ENCODE data around the gene RPF1.
"Not testable (repeated sequence)": the region's sequence is repeated elsewhere in the genome, so short reads cannot be mapped to it uniquely, and the experiment has no call there.

The RPF1 gene

DNA sequence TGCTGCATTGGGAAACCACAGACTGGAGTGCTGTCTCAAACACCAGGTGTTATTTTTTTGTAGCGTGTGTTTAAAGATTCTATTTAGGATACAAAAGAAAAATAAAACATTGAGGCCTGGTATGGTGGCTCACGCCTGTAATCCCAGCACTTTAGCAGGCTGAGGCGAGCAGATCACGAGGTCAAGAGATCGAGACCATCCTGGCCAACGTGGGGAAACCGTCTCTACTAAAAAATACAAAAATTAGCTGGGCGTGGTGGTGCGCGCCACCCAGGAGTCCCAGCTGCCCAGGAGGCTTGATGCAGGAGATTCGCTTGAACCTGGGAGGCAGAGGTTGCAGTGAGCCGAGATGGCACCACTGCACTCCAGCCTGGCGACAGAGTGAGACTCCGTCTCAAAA lies 28.8 kb downstream of the RPF1 start:
- POLR2A ChIA-PET; H3K4me3 ChIP-seq (ENCODE audit: low read depth, low read length); H3K36me3 ChIP-seq (ENCODE audit: control insufficient read depth in 2 of 2, insufficient read depth in 1 of 2, low read length in 2 of 2); H3K27ac ChIP-seq (ENCODE audit: extremely low read depth, low read depth, low read length); H3K9me3 ChIP-seq (ENCODE audit: control insufficient read depth, insufficient read depth, low read depth, low read length); H3K4me1 ChIP-seq (ENCODE audit: control insufficient read depth, insufficient read depth, low read length): not testable (repeated sequence)
- CTCF ChIA-PET: interaction anchor here (1.1 kb wide), 1 partner anchor 216 kb away, joined by 3 read pairs; no protein-coding TSS in a partner anchor

DNA sequence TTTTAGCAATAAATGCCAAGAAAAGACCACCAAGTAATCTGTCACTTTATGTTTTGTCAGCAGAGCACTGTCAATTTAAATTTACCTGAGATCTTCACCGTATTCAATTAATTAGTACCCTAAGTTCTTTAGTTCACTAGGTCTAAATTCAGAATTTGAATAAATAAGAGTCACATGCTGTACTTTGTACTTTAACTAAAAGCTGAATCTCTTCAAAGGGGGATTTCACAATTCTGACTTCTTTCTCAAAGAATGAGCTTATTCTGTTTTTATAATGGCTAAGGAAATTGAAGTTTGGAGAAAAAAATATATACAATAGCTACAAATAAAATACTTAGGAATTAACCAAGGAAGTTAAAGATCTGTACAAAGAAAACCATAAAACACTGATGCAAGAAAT lies 29.4 kb downstream of the RPF1 start:
- Histone ChIP-seq H3K9me3 (ENCODE audit: control insufficient read depth, insufficient read depth, low read depth, low read length) (no peaks in the 10 kb centered on the region), H3K27ac (ENCODE audit: extremely low read depth, low read depth, low read length) (no peak overlapping the region), H3K36me3 (ENCODE audit: control insufficient read depth in 2 of 2, insufficient read depth in 1 of 2, low read length in 2 of 2) (no peaks in the 10 kb centered on the region), H3K4me1 (ENCODE audit: control insufficient read depth, insufficient read depth, low read length) (peaks cover 1% of the 10 kb centered on the region; the same call in 1 of the 2 replicates), H3K4me3 (ENCODE audit: low read depth, low read length) (no peak overlapping the region)
- no peak for TF ChIP-seq ZNF280C (tag by site-specific recombination; IDR thresholded peaks at IDR 0.05)
- TF ChIP-seq KLF17 (tag by site-specific recombination; IDR thresholded peaks at IDR 0.05): no peak
- TF ChIP-seq ZXDB (tag by site-specific recombination; IDR thresholded peaks at IDR 0.05): no peak
- no peak for TF ChIP-seq MYNN (tag by site-specific recombination; IDR thresholded peaks at IDR 0.05; ENCODE audit: borderline replicate concordance)
- CTCF ChIA-PET: interaction anchor here (0.7 to 1.1 kb wide), 2 partner anchors 100 to 216 kb away, joined by 3 read pairs; no protein-coding TSS in a partner anchor
- POLR2A ChIA-PET: no interaction called here

GRCh38 chr1:84509029-84509428 lies 30.0 kb downstream of the RPF1 start:
- ChIA-PET CTCF (no interaction called here), POLR2A (no interaction called here)
- TF ChIP-seq ZBTB8A (tag by site-specific recombination; IDR thresholded peaks at IDR 0.05): no peak
- 0 out of 2 replicates have a peak, but pooled peaks have one; percentile 31 for TF ChIP-seq ZNF280D (tag by site-specific recombination; IDR thresholded peaks at IDR 0.05)
- TF ChIP-seq, protein P1, sequence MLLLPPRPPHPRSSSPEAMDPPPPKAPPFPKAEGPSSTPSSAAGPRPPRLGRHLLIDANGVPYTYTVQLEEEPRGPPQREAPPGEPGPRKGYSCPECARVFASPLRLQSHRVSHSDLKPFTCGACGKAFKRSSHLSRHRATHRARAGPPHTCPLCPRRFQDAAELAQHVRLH (tag by site-specific recombination; IDR thresholded peaks at IDR 0.05): peak; percentile 59; the same call in 1 of the 2 replicates
- TF ChIP-seq GLIS2 (tag by site-specific recombination; IDR thresholded peaks at IDR 0.05): no peak
- TF ChIP-seq ZNF776 (tag by site-specific recombination; IDR thresholded peaks at IDR 0.05; ENCODE audit: borderline replicate concordance): no peak
- TF ChIP-seq HOXA7 (CRISPR knock-in tag; IDR thresholded peaks at IDR 0.05; ENCODE audit: borderline replicate concordance): no peak
- no peak for TF ChIP-seq ZNF248 (tag by site-specific recombination; IDR thresholded peaks at IDR 0.05)
- Histone ChIP-seq H3K4me1 (ENCODE audit: control insufficient read depth, insufficient read depth, low read length) (no peaks in the 10 kb centered on the region), H3K9me3 (ENCODE audit: control insufficient read depth, insufficient read depth, low read depth, low read length) (no peaks in the 10 kb centered on the region), H3K27ac (ENCODE audit: extremely low read depth, low read depth, low read length) (no peak overlapping the region), H3K36me3 (ENCODE audit: control insufficient read depth in 2 of 2, insufficient read depth in 1 of 2, low read length in 2 of 2) (no peaks in the 10 kb centered on the region), H3K4me3 (ENCODE audit: low read depth, low read length) (no peak overlapping the region)

- no peaks in the 10 kb centered on the region for H3K9me3 ChIP-seq (ENCODE audit: control insufficient read depth, insufficient read depth, low read depth, low read length)
- no peaks in the 10 kb centered on the region for H3K36me3 ChIP-seq (ENCODE audit: control insufficient read depth in 2 of 2, insufficient read depth in 1 of 2, low read length in 2 of 2)
- H3K4me3 ChIP-seq (ENCODE audit: low read depth, low read length): no peak overlapping the region
- H3K4me1 ChIP-seq (ENCODE audit: control insufficient read depth, insufficient read depth, low read length): no peaks in the 10 kb centered on the region
- no peak overlapping the region for H3K27ac ChIP-seq (ENCODE audit: extremely low read depth, low read depth, low read length)
- ChIA-PET CTCF (no interaction called here), POLR2A (no interaction called here)
- TF ChIP-seq SP3 (tag by site-specific recombination; IDR thresholded peaks at IDR 0.05) (no peak), ZBTB26 (tag by site-specific recombination; optimal IDR thresholded peaks at IDR 0.05) (no peak), ZNF133 (tag by site-specific recombination; IDR thresholded peaks at IDR 0.05) (no peak), ZFP69B (tag by site-specific recombination; IDR thresholded peaks at IDR 0.05) (no peak), ZNF140 (tag by site-specific recombination; IDR thresholded peaks at IDR 0.05) (no peak), OVOL3 (tag by site-specific recombination; IDR thresholded peaks at IDR 0.05) (no peak), ZNF114 (tag by site-specific recombination; IDR thresholded peaks at IDR 0.05) (no peak)
- TF ChIP-seq, protein P2, sequence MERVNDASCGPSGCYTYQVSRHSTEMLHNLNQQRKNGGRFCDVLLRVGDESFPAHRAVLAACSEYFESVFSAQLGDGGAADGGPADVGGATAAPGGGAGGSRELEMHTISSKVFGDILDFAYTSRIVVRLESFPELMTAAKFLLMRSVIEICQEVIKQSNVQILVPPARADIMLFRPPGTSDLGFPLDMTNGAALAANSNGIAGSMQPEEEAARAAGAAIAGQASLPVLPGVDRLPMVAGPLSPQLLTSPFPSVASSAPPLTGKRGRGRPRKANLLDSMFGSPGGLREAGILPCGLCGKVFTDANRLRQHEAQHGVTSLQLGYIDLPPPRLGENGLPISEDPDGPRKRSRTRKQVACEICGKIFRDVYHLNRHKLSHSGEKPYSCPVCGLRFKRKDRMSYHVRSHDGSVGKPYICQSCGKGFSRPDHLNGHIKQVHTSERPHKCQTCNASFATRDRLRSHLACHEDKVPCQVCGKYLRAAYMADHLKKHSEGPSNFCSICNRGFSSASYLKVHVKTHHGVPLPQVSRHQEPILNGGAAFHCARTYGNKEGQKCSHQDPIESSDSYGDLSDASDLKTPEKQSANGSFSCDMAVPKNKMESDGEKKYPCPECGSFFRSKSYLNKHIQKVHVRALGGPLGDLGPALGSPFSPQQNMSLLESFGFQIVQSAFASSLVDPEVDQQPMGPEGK (tag by site-specific recombination; IDR thresholded peaks at IDR 0.05): no peak
Observed at GRCh38 chr1:84510165-84510564, 31.1 kb downstream of the RPF1 start.
